VCaP (cell line): ENCODE data around the gene SEPTIN7.

Experiments
- H3K27ac ChIP-seq: fragments of 450-650 bp; 2 replicates; pipeline ENCODE4 v1.5.1; 2017
- TF ChIP-seq, protein P1 (sequence below): fragments of 450-650 bp; conservative IDR thresholded peaks from 2 replicates; pipeline ENCODE4 v1.5.1; 2017; ENCODE audit warnings: mild to moderate bottlenecking, moderate library complexity

Gene SEPTIN7

DNA sequence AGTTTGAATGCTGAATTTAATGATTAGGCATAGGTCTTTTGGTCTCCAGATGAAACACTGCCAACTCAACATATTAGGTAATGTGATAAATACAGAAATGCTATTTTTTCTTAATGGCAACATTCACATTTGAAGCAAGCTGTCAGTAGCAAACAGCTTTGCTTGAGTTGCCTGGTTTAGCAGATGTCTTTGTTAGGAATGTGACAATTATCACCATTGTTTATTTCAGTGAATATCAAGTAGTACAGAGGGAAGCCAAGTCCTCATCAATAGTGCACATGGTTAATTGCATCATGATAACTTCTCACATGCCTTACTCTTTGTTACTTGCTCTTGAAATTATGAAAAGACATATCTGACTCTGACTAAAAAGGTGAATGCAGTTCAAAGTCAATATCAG lies 23.7 kb upstream of the SEPTIN7 start:
- H3K27ac ChIP-seq, result no peak overlapping the region
- TF ChIP-seq, protein P1, sequence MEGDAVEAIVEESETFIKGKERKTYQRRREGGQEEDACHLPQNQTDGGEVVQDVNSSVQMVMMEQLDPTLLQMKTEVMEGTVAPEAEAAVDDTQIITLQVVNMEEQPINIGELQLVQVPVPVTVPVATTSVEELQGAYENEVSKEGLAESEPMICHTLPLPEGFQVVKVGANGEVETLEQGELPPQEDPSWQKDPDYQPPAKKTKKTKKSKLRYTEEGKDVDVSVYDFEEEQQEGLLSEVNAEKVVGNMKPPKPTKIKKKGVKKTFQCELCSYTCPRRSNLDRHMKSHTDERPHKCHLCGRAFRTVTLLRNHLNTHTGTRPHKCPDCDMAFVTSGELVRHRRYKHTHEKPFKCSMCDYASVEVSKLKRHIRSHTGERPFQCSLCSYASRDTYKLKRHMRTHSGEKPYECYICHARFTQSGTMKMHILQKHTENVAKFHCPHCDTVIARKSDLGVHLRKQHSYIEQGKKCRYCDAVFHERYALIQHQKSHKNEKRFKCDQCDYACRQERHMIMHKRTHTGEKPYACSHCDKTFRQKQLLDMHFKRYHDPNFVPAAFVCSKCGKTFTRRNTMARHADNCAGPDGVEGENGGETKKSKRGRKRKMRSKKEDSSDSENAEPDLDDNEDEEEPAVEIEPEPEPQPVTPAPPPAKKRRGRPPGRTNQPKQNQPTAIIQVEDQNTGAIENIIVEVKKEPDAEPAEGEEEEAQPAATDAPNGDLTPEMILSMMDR, result no peak

DNA sequence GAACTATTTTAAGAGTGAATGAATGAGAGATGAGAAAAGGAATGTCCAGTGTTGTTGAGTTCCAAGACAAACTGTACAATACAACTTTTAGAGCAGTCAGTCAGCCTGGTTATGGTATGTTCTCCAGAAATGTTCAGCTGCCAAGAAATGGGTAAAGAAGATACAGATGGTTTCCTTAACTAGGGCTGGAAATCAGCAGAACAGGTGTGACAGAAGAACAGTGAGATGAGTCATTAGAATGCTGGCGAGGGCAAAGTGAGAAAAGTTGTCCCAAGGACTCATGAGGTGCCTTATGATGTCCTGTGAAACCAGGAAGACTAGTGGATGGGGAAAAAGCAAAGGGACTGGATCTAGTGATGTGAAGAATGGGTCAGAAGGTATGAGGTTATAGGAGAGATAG lies 20.8 kb upstream of the SEPTIN7 start:
- TF ChIP-seq, protein P1, result no peak

DNA sequence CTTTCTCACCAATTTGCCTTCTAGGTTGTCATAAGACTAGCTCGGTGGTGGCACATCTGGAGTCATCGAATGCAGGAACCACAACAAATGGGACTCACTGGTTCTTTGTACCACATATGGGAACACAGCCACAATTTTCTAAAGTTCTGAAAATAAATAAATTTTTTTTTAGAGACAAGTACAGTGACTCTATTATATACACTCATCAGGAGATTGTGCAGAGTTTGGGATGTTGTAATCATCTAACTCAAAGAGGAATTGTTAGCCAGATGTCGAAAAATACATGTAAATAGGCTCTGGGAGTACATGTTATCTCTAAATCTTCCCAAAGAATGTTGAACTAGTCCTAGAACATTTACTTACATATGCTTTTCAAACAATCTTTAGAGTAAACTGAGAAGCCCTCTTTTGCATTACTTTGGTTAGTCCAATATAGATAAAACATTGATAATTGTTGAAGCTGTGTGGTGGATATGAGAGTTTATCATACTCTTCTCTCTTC lies 19.6 kb upstream of the SEPTIN7 start:
- H3K27ac ChIP-seq, result no peak overlapping the region
- TF ChIP-seq, protein P1, result no peak

More for the DNA sequence above, 20.8 kb upstream of the SEPTIN7 start:
- H3K27ac ChIP-seq, result no peak overlapping the region

DNA sequence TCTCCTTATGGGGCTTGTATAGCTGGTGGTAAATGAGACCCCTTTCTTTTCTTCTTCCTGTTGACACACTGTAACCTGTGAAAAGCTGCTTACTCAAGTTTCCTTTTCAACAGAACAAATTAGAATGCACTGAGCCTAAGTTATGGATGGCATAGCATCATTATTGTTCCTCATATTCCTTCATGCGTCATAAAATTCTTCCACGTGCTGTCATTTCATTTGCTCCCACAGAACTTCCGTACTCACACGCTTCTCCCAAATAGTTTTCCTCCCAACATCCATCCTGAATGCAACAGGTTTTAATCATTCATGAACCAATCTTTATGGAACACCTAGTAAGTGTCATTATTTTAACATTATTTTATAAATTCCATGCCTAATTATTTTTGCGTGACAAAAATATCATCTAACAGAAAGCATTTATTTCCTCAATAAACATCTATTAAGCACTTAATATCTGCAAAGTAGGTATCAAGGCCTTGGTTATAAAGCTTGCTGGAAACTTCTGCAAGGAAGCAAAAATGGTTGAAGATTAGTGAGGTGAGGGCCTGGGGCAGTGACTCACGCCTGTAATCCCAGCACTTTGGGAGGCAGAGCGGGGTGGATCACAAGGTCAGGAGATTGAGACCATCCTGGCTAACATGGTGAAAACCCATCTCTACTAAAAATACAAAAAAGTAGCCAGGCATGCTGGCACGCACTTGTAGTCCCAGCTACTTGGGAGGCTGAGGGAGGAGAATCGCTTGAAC lies 18.9 kb upstream of the SEPTIN7 start:
- TF ChIP-seq, protein P1, result no peak
- H3K27ac ChIP-seq, result no peak overlapping the region

DNA sequence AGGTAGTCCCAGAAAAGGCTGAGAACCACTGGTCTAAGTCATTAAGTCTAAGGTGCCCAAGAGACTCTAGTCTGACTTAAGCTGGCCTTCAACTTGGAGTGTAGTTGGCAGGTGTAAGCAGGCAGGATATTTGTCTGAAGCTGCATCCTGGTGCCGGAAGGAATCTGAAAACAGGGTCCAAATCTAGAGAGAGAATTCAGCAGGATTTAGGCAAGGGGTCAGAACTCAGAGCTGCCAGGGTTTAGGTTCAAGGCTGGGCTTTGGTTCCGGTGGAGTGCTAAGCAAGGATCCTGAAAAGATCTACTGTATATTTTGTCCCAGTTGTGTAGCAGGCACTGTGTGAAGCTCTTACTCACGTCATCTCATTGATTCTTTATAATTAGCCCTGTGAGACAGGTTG lies 16.5 kb upstream of the SEPTIN7 start:
- TF ChIP-seq, protein P1, result no peak
- no peak overlapping the region for H3K27ac ChIP-seq

DNA sequence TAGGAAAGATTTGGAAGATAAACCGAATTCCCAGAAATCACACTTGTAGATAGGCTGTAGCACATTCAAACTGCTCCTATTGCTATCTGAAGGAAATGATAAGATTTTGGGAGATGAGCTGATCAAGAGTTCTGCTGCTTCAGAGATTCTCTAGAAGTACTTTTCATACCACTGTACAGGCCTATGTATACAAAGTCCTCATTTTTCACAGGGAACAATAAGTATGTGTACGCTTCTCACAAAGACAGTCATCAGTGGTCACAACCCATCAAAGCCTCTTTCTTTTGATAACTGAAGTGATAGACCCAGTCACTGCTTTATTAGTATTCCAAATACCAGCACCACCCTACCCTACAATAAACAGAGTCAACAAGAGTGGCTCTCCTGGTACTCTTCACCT lies 15.6 kb upstream of the SEPTIN7 start:
- no peak overlapping the region for H3K27ac ChIP-seq
- TF ChIP-seq, protein P1, result no peak

DNA sequence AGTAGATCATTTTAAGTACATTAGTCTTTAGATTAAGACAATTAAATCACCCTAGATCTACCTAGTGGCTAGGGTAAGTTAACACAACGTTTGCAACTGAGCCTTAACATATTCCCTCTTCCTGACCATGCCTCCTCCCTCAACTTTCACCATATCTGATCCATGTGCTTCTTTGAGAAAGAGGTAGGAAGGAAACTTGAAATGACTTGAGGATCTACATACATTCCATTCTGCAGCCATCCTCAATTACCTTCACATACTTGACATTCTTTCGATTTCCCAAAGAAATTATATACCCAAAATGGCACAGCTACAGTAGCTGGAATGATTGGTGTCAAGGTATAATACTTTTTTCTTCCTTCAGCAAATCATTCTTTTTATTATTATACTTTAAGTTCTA lies 12.9 kb upstream of the SEPTIN7 start:
- H3K27ac ChIP-seq, result no peak overlapping the region
- TF ChIP-seq, protein P1, result no peak
